ENCODE results near the gene IL21R.

GRCh38 chr16:27447301-27447700 is 45.3 kb downstream of the IL21R start:
- TF ChIP-seq CTCF (IDR thresholded peaks at IDR 0.05; ENCODE audit: low read length) (no peak), EZH2phosphoT487 (IDR thresholded peaks at IDR 0.05; ENCODE audit: low read length) (no peak)

All from MM.1S (cell line).